ENCODE measurements around the gene TNS1.
A peak's percentile ranks its signal among the peaks of the same experiment; 100 is the strongest.

The TNS1 gene

GRCh38 chr2:218015586-218016521, 13.1 kb upstream of the TNS1 start:
- DNase-seq: no peak

DNA sequence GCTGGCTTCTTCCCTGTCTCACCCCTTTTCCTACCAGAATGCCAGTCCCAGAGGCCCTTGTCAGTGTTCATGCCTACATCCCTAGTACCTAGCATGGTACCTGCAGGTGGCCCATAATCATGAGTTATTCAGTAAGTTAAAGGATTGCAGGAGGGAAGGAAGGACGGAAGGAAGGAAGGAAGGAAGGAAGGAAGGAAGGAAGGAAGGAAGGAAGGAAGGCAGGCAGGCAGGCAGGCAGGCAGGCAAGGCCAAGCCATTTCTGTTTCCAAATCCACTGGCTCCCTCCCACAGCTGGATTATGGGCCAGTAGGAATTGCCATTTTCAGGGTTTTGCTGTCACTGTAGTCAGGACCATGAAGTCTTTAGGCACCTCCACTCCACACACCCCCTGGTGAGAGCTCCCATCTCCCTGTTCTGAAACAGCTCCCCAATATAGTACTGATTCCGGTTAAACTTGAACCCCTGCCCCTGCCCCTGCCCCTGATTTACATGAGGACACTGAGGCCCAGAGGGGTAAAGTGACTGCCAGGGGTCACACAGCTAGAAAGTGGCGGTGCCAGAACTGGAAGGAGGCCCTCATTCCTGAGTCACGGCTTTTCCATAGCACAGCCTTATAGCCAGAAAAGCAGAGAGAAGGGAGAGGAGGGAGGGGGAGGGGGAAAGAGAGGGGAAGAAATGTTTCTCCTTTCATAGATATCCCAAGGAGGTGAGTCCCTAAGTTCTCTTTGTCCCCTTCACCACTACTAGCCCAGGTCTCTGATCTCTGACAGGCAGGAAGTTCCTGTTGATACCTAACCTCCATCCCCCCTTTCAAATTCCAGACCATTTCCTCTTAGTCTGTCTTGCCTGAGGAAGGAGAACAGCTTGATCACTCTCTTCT, 12.2 kb upstream of the TNS1 start:
- DNase-seq: no peak

GRCh38 chr2:218013289-218013688, 10.5 kb upstream of the TNS1 start:
- no peak for DNase-seq

DNA sequence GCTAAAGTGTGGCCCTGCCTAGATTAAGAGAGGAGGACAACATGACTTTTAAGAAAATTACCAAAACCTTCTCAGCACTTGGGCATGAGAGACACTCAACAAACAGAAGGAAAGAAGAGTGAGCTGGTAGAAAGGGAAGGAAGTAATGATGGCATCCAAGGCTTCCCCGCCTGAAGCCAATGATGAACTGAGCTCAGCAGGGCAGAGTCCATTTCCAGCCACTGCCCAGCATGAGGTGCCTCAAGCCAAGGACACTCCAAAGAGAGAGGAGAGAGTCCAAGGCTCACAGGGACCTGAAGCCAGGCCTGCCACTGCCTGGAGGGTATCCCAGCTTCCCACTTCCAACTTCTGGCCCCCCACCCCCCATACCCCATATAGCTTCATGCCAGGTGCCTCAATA, 9.5 kb upstream of the TNS1 start:
- no peak for DNase-seq

DNA sequence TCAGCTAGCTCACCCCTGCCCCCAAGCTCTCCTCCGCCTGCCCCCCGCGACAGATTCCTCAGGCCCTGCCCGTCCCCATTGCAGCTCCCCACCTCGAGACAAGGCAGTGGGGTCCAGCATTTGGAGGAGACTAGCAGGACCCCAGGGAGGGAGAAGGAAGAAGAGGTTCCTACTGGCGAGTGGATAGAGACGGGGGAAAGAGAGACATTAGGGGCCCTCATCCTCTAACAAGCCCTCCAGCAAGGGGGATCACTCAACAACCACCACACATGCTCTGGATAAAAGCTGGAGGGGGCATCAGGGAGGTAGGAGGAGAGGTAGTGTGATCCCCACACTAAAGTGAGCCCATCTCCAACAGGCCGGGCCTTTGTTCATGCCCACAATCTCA, 8.9 kb upstream of the TNS1 start:
- DNase-seq: no peak

DNA sequence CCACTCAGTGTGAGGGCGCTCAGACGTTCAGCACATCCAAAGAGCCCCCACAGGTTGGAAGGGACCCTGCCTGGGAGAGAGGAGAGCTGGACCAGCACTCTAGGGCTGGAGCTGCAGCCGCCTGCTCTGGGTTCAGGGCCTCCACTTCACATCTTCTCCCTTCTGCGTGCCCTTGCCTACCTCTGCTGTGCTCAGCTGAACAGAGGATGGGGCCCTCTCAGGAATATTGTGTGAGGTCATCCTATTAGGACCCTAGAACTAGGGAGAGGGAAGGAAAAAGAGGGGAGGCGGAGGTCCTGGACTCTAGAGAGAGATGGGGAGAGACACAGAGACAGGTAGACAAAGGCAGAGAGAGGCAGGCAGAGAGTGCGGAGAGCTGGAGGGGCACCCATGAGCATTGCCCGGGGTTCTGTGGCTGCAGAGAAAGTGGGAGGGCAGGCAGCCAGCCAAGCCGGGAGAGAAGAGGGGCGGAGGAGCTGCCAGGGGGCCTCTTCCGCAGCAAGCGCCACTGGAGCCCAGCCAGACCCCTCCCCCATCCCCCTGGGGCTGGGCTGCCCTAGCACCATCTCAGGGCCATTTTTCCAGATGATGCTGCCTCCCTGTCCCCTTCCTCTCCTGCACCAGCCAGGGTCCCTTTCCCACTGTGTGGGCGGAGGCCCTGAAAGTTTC, 8.3 kb upstream of the TNS1 start:
- no peak for DNase-seq

DNA sequence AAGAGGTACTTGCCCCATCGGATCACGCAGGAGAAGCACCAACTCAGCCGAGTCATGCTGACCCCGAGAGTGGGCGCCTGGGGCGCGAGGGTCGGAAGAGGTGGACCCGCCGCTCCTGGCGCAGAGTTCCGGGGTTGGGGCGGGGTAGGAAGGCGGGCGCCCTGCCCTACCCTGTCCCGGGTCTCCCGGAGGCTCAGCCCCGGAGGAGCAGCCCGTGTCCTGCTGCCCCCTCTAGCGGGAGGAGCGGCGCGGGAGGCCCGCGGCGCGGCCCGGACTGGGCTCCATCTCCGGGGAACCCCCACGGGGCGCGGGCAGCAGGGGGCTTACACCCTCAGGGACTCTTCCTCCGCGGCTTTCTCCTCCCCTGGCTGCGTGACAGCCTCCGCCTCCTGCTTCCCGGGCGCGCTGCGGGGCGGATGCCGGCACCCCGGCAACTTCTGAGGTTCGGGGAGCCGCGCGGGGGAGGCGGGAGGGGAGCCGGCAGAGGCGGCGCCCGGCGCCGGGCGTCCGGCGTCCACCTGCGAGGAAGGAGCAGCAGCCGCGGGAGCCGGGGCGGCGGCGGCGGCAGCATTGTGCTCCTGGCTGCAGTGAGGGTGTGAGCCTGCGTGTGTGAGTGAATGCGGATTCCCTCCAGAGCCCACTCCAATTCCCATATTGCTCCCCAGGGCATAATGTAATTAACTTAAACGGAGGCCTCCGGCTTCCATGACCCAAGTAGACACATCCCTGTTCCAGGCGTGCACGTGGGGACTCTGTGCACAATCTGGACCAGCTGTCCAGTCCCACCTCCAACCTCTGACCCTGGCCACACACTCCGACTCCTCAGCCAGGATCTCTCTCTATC, 7.6 kb upstream of the TNS1 start:
- DNase-seq: peak in 2 of 4 experiments; percentile 4 to 26

DNA sequence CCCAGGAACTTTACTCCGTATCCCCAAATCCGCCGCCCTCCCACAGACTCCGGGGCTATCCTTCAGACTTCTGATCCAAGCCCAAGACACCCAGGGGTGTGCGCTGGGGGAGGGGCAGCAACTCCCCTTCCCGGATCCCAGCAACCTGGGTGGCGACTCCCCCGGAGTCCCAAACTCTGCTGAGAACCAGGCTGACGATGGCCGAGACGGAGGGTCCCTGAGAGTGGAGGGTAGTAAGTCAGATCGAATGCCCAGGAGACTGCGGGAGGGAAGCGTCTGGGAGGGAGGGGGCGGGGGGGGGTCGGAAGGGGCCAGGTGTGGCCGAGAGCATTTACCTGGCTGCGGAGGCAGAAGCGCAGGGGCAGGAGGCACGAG, 7.0 kb upstream of the TNS1 start:
- DNase-seq: no peak

- DNase-seq: no peak
These were observed 6.4 kb upstream of the TNS1 start for GRCh38 chr2:218009231-218009630.

- no peak for DNase-seq
These were observed 5.6 kb upstream of the TNS1 start for GRCh38 chr2:218008060-218009040.

GRCh38 chr2:218006741-218007140, 3.9 kb upstream of the TNS1 start:
- DNase-seq: no peak

DNA sequence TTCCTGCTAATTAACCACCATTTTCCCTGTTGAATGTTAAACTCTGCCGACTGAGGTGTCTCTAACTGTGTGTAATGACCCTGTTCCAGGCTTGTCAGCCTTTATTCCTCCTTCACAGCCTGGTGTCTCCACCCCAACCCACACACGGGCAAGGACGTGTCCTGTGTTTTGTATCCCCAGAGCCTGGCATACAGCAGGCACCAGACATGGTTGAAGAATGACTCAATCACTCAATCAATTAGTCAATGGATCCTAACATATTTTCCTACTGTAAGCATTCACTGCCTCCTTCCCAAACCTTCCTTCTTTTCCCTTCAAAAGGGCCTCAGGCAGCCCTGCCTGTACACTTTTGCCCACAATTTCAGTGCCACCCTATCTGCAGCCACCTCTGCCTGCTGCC, 2.7 kb upstream of the TNS1 start:
- DNase-seq: no peak

- no peak for DNase-seq
These were observed 2.2 kb upstream of the TNS1 start for GRCh38 chr2:218005028-218005427.

DNA sequence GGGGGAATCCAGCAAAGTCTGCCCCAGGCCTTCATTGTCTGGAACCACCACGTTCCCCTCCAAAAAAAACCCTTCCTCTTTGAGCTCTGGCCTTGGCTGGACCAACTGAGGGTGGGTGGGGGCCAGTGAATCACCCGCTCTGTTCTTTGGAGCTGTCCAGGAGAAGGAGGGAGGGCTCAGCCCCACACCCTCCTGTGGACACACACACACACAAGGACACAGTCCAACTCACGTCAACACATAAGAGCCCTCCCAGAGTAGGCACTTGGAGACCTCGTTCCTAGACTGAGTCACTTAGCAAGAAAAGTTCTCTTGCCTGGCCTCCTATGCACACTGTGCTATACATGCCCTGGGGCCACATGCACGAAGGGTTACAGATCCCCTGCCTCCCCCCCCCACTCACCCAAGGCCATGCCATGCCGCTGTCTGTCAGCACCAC, 1.2 kb upstream of the TNS1 start:
- no peak for DNase-seq

GRCh38 chr2:218003281-218003944, 618 bp upstream of the TNS1 start:
- DNase-seq: no peak

DNA sequence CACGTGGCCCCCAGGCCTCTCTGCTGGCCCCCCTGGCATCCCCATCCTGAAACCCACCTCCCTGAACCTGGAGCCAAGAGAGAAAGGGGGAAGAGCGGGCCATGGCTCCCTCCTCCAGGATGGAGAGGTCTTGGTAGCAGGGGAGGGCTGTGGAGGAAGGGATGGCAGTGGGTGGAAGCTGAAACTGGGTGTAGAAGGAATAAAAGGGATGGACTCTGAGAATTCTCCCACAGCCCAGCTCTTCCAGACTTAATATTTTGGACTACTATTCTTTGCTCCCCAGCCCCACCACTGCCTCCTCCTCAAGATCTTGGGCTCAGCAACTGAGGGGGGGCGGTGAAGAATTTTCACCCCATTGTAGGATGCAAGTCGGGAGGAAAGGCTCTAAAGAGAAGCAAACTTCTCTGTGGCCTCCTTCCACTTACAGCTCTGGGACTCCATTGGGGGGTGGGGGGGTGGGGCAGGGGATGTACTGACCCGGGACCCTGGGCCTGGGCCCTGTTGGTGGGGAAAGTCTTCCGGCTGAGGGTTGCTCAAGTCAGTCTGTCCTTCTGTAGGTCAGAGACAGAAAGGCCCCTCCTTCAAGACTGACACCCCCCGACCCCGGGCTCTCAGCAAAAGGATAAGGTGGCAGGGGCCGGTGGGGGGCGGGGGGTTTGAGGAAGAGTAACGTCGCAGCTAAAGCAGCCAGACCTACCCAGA, 501 bp downstream of the TNS1 start:
- no peak for DNase-seq

GRCh38 chr2:218001629-218002028, 1.2 kb downstream of the TNS1 start:
- DNase-seq: no peak

GRCh38 chr2:218000136-218000535, 2.7 kb downstream of the TNS1 start:
- DNase-seq: no peak

- no peak for DNase-seq
These were observed 3.2 kb downstream of the TNS1 start for GRCh38 chr2:217999595-217999959.
